BE2C (cell line): ENCODE results near the gene NFS1.

ENCODE experiments used
- DNase-seq: peaks from one replicate; pipeline ENCODE4 v3.0.0-alpha.2; 2020
- H3K27me3 ChIP-seq: fragments of 250-450 bp; sonication (Bioruptor Pico); 2 replicates; pipeline ENCODE4 v1.5.1; 2020; ENCODE audit warnings: mild to moderate bottlenecking
- H3K36me3 ChIP-seq: fragments of 250-450 bp; sonication (Bioruptor Pico); 2 replicates; pipeline ENCODE4 v1.5.1; 2020; ENCODE audit warnings: mild to moderate bottlenecking
- H3K4me1 ChIP-seq: fragments of 250-450 bp; sonication (Bioruptor Pico); 2 replicates; pipeline ENCODE4 v1.5.1; 2020
- H3K4me3 ChIP-seq: 2 replicates; pipeline ENCODE4 v1.5.1; 2011; ENCODE audit warnings: low read depth, low read length
- H3K9me3 ChIP-seq: fragments of 250-450 bp; sonication (Bioruptor Pico); 2 replicates; pipeline ENCODE4 v1.5.1; 2020
- TF ChIP-seq, protein P1 (sequence below): IDR thresholded peaks from 2 replicates; pipeline ENCODE4 v1.5.1; 2012; ENCODE audit warnings: mild to moderate bottlenecking, low read depth, low read length

NFS1 gene

DNA sequence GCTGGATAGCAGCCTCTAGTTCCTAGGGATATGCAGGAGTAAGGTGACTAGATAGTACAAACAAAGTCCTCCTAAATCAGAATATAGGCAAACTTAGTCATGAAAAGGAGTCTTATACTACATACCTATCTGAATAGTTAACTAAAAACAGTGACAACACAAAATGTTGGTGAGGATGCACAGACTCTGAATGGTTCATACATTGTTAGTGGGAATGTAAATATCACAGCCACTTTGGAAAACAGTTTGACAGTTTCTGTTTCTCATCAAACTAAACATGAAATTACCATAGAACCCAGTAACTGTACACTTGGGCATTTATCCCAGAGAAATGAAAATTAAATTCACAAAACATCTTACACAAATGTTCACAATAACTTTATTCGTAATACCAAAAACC lies 17.2 kb downstream of the NFS1 start:
- H3K4me3 ChIP-seq: no peak overlapping the region
- no peaks in the 10 kb centered on the region; the same call in 1 of the 2 replicates for H3K36me3 ChIP-seq
- no peak for DNase-seq
- TF ChIP-seq, protein P1, sequence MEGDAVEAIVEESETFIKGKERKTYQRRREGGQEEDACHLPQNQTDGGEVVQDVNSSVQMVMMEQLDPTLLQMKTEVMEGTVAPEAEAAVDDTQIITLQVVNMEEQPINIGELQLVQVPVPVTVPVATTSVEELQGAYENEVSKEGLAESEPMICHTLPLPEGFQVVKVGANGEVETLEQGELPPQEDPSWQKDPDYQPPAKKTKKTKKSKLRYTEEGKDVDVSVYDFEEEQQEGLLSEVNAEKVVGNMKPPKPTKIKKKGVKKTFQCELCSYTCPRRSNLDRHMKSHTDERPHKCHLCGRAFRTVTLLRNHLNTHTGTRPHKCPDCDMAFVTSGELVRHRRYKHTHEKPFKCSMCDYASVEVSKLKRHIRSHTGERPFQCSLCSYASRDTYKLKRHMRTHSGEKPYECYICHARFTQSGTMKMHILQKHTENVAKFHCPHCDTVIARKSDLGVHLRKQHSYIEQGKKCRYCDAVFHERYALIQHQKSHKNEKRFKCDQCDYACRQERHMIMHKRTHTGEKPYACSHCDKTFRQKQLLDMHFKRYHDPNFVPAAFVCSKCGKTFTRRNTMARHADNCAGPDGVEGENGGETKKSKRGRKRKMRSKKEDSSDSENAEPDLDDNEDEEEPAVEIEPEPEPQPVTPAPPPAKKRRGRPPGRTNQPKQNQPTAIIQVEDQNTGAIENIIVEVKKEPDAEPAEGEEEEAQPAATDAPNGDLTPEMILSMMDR: no peak
- H3K27me3 ChIP-seq: no peaks in the 10 kb centered on the region
- no peaks in the 10 kb centered on the region for H3K4me1 ChIP-seq
- H3K9me3 ChIP-seq: no peaks in the 10 kb centered on the region

DNA sequence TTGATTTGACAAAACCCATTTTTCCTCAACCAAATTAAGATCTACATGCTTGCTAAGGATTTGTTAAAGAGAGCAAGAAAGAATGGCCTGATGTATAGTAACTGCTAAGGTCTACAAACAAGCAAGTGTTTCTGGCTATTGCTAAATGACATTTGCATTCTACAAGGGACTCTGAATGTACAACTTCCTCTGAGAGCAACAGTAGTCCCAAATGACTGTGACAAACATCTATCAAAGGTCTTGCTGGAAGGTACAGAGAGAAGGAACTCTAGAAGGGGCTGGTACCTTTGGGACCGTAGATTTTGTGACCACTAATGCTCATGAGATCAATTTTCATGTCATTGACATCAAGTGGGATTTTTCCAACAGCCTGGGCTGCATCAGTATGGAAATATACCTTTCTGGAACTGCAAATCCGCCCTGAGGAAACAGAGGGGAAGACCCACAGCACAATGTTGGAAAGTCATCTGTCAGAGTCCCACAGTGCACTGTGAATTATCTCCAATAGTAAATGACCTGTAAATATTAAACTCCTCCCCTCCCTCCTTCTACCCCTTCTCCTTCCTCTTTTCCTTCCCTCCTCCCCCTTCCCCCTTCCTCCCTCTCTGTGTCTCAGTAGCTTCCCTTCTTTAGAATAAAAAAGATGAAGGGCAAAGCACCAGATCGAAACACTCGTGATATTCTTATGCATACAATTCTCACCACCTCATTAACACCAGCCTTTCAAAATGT lies 18.5 kb downstream of the NFS1 start:
- DNase-seq: no peak
- TF ChIP-seq, protein P1: no peak
- Histone ChIP-seq H3K4me1 (no peaks in the 10 kb centered on the region), H3K36me3 (no peaks in the 10 kb centered on the region), H3K27me3 (no peaks in the 10 kb centered on the region), H3K9me3 (no peaks in the 10 kb centered on the region), H3K4me3 (no peak overlapping the region)

DNA sequence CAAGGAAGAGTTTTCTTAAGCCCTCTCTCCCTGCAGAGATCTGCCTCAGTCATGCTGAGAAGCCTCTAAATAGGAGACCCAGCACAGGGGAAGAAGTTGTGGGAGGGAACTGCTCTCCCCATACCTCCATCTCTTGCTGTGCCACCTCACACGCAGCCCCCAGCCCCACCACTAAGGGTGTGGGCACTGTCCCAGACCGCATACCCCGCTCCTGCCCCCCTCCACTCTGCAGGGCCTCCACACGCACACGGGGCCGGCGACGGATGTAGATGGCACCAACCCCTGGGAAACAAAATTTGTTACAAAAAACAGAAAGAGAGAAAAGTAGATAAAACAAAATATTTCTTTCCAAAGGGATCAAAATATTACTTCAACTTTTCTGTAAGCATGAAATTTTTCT lies 24.2 kb downstream of the NFS1 start:
- TF ChIP-seq, protein P1: no peak
- H3K36me3 ChIP-seq: no peaks in the 10 kb centered on the region; the same call in 1 of the 2 replicates
- no peak for DNase-seq
- no peaks in the 10 kb centered on the region for H3K27me3 ChIP-seq
- H3K4me1 ChIP-seq: no peaks in the 10 kb centered on the region
- H3K4me3 ChIP-seq: no peak overlapping the region
- no peaks in the 10 kb centered on the region for H3K9me3 ChIP-seq

DNA sequence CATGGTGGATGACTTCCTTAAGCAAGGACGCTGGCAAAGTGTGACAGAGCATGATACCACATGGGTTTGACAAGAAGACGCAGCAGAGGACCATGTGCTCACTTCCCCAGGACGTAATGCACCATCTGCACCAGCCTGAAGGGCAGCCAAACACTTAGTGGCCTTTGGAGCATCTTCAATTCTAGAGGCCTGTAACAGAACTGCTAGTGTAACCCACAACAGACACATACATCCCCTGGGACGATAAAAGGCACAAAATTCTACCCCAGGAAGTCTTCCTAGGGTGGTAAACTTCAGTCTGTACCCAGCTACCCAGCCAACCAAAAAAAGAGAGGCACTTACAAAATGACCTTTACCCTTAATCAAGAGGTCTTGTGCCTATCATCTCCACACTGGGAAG lies 25.3 kb downstream of the NFS1 start:
- TF ChIP-seq, protein P1: no peak
- H3K9me3 ChIP-seq: no peaks in the 10 kb centered on the region
- H3K36me3 ChIP-seq: peaks cover 5% of the 10 kb centered on the region; the same call in 1 of the 2 replicates
- H3K27me3 ChIP-seq: no peaks in the 10 kb centered on the region
- no peaks in the 10 kb centered on the region for H3K4me1 ChIP-seq
- no peak for DNase-seq
- no peak overlapping the region for H3K4me3 ChIP-seq

DNA sequence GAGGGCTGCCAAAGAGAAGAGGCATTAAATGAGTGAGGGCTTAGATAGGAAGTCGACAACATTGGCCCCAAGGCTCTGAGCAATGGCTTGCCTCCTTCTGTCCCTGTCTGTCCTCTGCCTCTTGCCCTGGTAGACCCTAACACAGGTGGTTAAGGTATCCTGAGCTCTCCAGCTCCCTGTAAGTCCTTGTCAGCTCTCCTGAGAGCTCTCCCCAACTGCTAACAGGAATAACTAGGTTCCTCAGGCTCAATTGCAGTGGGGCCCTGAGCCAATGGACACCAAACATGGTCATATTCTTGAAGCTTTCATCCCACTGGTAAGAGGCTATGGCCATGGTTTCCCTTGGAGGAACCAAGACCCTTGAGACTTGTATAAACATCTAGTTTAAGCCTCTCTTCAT lies 29.5 kb downstream of the NFS1 start:
- Histone ChIP-seq H3K9me3 (no peaks in the 10 kb centered on the region), H3K4me3 (no peak overlapping the region), H3K36me3 (peaks cover 6% of the 10 kb centered on the region; the same call in 1 of the 2 replicates), H3K4me1 (no peaks in the 10 kb centered on the region), H3K27me3 (no peaks in the 10 kb centered on the region)
- TF ChIP-seq, protein P1: no peak
- no peak for DNase-seq

DNA sequence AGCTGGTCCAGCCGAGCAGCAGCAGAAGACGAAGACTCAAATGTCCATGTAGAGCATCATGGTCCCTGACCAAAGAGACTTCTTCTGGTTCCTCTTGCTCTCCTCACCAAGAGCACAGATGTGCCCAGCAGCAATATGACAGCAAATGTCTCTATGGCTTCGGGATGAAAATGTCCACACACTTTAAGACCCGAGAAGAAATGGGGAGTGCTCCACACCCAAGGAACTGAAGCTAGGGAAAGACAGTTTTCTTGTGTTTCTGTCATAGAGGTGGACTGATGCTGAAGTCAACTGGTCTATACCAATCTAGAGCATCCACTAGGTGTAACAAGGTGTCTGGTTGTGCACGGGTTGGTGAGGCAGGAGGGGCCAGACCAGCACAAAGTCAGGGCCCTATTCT lies 29.9 kb downstream of the NFS1 start:
- no peak for DNase-seq
- H3K27me3 ChIP-seq: no peaks in the 10 kb centered on the region
- TF ChIP-seq, protein P1: no peak
- no peaks in the 10 kb centered on the region for H3K4me1 ChIP-seq
- peaks cover 6% of the 10 kb centered on the region; the same call in 1 of the 2 replicates for H3K36me3 ChIP-seq
- no peaks in the 10 kb centered on the region for H3K9me3 ChIP-seq
- H3K4me3 ChIP-seq: no peak overlapping the region
